OCI-LY3 (cell line): ENCODE results near the gene DHX40.

ENCODE experiments used
- EZH2phosphoT487 ChIP-seq: fragments of 200-600 bp; shearing (Covaris generic); IDR thresholded peaks from 2 replicates; pipeline ENCODE4 v1.6.1; 2018; ENCODE audit warnings: antibody characterized with exemption, mixed run types, low read depth
- TF ChIP-seq, protein P1 (sequence below): fragments of 200-600, 300-600 bp; sonication (generic); IDR thresholded peaks from 2 replicates; pipeline ENCODE4 v1.5.1; 2014; ENCODE audit warnings: antibody characterized with exemption, low read length, low read depth

DNA sequence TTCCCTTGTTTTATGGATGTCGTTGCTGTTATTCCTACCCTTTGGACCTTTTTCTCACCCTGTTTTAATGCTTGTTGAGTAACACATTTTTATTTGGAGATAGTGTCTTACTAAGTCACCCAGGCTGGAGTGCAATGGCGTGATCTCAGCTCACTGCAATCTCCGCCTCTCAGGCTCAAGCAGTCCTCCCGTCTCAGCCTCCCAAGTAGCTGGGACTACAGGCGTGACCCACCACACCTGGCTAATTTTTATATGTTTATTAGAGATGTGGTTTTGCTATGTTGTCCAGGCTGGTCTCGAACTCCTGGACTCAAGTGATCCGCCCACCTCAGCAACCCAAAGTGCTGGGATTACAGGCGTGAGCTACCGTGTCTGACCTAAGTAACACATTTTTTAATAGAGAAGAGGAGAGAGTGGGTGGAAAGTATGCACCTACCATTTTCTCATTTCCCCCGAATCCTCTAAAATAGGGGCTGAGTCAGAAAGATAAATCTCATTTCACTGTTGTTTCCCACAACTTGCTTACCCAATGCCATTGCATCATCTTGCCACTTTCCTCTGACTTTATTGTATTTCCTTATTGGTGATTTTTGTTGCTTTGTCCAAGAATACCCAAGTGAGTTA lies 7.0 kb downstream of the DHX40 start:
- TF ChIP-seq, protein P1, sequence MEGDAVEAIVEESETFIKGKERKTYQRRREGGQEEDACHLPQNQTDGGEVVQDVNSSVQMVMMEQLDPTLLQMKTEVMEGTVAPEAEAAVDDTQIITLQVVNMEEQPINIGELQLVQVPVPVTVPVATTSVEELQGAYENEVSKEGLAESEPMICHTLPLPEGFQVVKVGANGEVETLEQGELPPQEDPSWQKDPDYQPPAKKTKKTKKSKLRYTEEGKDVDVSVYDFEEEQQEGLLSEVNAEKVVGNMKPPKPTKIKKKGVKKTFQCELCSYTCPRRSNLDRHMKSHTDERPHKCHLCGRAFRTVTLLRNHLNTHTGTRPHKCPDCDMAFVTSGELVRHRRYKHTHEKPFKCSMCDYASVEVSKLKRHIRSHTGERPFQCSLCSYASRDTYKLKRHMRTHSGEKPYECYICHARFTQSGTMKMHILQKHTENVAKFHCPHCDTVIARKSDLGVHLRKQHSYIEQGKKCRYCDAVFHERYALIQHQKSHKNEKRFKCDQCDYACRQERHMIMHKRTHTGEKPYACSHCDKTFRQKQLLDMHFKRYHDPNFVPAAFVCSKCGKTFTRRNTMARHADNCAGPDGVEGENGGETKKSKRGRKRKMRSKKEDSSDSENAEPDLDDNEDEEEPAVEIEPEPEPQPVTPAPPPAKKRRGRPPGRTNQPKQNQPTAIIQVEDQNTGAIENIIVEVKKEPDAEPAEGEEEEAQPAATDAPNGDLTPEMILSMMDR = no peak
- TF ChIP-seq EZH2phosphoT487 = no peak
